H1 (cell line): Measurements from ENCODE around the gene FBLN5. TPM values are rescaled to one million over a fixed set of nuclear protein-coding genes. Genes with fewer than 3 reads are reported as not detected.

Experiments
- CTCF ChIA-PET: fragments of 300-600 bp; sonication (Branson Sonifier 250); formaldehyde crosslinking; loops from one replicate; lab custom pipeline; 2021; ENCODE audit not compliant: partially characterized antibody; lab: Charles Lee
- POLR2A ChIA-PET: fragments of 300-600 bp; sonication (Branson Sonifier 250); formaldehyde crosslinking; loops from one replicate; lab custom pipeline; 2021; ENCODE audit warnings: inconsistent platforms; ENCODE audit not compliant: partially characterized antibody; lab: Charles Lee
- DNase-seq, 2 experiments: peaks; one replicate each; pipeline versions ENCODE4 v3.0.0 to v3.0.0-alpha.2; 2010 to 2022; ENCODE audit warnings: low spot score in 2 of 2, low read depth in 1 of 2, mixed read lengths in 1 of 2
- FAIRE-seq: peaks from 2 replicates; lab custom pipeline; 2011; peaks lifted over from hg19 to GRCh38; lab: Jason Lieb, UNC
- H2AFZ ChIP-seq: 2 replicates; pipeline ENCODE4 v1.8.1; 2012; ENCODE audit warnings: low read length, inconsistent platforms
- H2AK5ac ChIP-seq: 2 replicates; pipeline ENCODE4 v1.6.1; 2013; ENCODE audit warnings: low read depth, low read length
- H2BK120ac ChIP-seq: replicated peaks from 2 replicates; pipeline ENCODE3; 2013; ENCODE audit warnings: low read depth, low read length, inconsistent platforms
- H2BK12ac ChIP-seq: 2 replicates; pipeline ENCODE4 v1.6.1; 2013; ENCODE audit warnings: low read depth, low read length
- H2BK15ac ChIP-seq: 2 replicates; pipeline ENCODE4 v1.6.1; 2013; ENCODE audit warnings: low read length
- H2BK20ac ChIP-seq: 2 replicates; pipeline ENCODE4 v1.6.1; 2013; ENCODE audit warnings: low read length
- H2BK5ac ChIP-seq: 2 replicates; pipeline ENCODE4 v1.6.1; 2013; ENCODE audit warnings: low read depth, low read length
- H3K14ac ChIP-seq: 2 replicates; pipeline ENCODE4 v1.6.1; 2013; ENCODE audit warnings: inconsistent platforms; ENCODE audit not compliant: insufficient read length
- H3K18ac ChIP-seq: 2 replicates; pipeline ENCODE4 v1.6.1; 2013; ENCODE audit warnings: low read length; ENCODE audit errors: extremely low read depth
- H3K23ac ChIP-seq: 2 replicates; pipeline ENCODE4 v1.6.1; 2013; ENCODE audit warnings: inconsistent platforms; ENCODE audit not compliant: insufficient read length
- H3K23me2 ChIP-seq: 2 replicates; pipeline ENCODE4 v1.6.1; 2013; ENCODE audit warnings: low read depth, low read length
- H3K27ac ChIP-seq: 2 replicates; pipeline ENCODE4 v1.6.1; 2011; ENCODE audit warnings: low read depth, low read length, inconsistent platforms
- H3K27me3 ChIP-seq, 4 experiments: replicated peaks in 1 of 4; 1 replicate in 1 of 4; 2 replicates in 3 of 4; pipeline versions ENCODE4 v1.6.1 to v1.8.1; 2011 to 2013; ENCODE audit warnings: low read length in 3 of 4, mild to moderate bottlenecking in 3 of 4, inconsistent platforms in 2 of 4, mixed read lengths in 2 of 4, moderate library complexity in 1 of 4; ENCODE audit not compliant: control insufficient read depth in 3 of 4, insufficient read depth in 3 of 4; ENCODE audit errors: extremely low read depth in 1 of 4
- H3K36me3 ChIP-seq, 4 experiments: 2 replicates each; pipeline versions ENCODE4 v1.6.1 to v1.8.1; 2011 to 2013; ENCODE audit warnings: mild to moderate bottlenecking in 4 of 4, low read length in 3 of 4, moderate library complexity in 2 of 4, control low read depth in 1 of 4, inconsistent platforms in 1 of 4; ENCODE audit not compliant: insufficient read depth in 4 of 4, control insufficient read depth in 2 of 4
- H3K4ac ChIP-seq: replicated peaks from 2 replicates; pipeline ENCODE3; 2013; ENCODE audit warnings: low read length, low read depth, mixed read lengths, inconsistent platforms; ENCODE audit not compliant: insufficient read length
- H3K4me1 ChIP-seq, 4 experiments: replicated peaks in 1 of 4; 1 replicate in 1 of 4; 2 replicates in 3 of 4; pipeline versions ENCODE4 v1.6.1 to v1.8.1; 2011 to 2013; ENCODE audit warnings: low read length in 3 of 4, inconsistent platforms in 2 of 4, mixed read lengths in 1 of 4; ENCODE audit not compliant: insufficient read depth in 4 of 4, control insufficient read depth in 3 of 4
- H3K4me2 ChIP-seq, 2 experiments: 2 replicates each; pipeline versions ENCODE4 v1.6.1 to v1.8.1; 2011 to 2013; ENCODE audit warnings: low read depth in 2 of 2, low read length in 2 of 2, control low read depth in 1 of 2, inconsistent platforms in 1 of 2, mild to moderate bottlenecking in 1 of 2; ENCODE audit not compliant: insufficient read depth in 1 of 2
- H3K4me3 ChIP-seq, 4 experiments: fragments of 200-600, 300-600 bp in 1 of 4; sonication (generic), shearing (Covaris generic), sonication (Bioruptor Twin) in 1 of 4; 2 replicates each; pipeline versions ENCODE4 v1.5.1 to v1.8.1; 2011 to 2016; ENCODE audit warnings: low read length in 4 of 4, low read depth in 3 of 4, control low read depth in 2 of 4, inconsistent platforms in 2 of 4, mild to moderate bottlenecking in 2 of 4, mixed read lengths in 1 of 4, moderate library complexity in 1 of 4; ENCODE audit not compliant: insufficient read depth in 2 of 4; ENCODE audit errors: extremely low read depth in 1 of 4
- H3K56ac ChIP-seq: replicated peaks from 2 replicates; pipeline ENCODE3; 2013; ENCODE audit warnings: low read depth, mild to moderate bottlenecking, mixed read lengths, low read length, inconsistent platforms; ENCODE audit not compliant: insufficient read length
- H3K79me1 ChIP-seq: 2 replicates; pipeline ENCODE4 v1.6.1; 2013; ENCODE audit warnings: low read depth, low read length, control low read depth
- H3K79me2 ChIP-seq, 2 experiments: 2 replicates each; pipeline versions ENCODE4 v1.6.1 to v1.8.1; 2012 to 2013; ENCODE audit warnings: low read length in 2 of 2, mild to moderate bottlenecking in 2 of 2, inconsistent platforms in 1 of 2; ENCODE audit not compliant: insufficient read depth in 2 of 2, control insufficient read depth in 1 of 2
- H3K9ac ChIP-seq, 4 experiments: replicated peaks in 1 of 4; 1 replicate in 1 of 4; 2 replicates in 3 of 4; pipeline versions ENCODE4 v1.6.1 to v1.8.1; 2011 to 2013; ENCODE audit warnings: low read depth in 3 of 4, low read length in 3 of 4, control low read depth in 2 of 4, mild to moderate bottlenecking in 2 of 4, moderate library complexity in 2 of 4, inconsistent platforms in 1 of 4; ENCODE audit errors: extremely low read depth in 1 of 4
- H3K9me3 ChIP-seq, 2 experiments: 2 replicates each; pipeline versions ENCODE4 v1.6.1 to v1.8.1; 2012 to 2013; ENCODE audit warnings: mild to moderate bottlenecking in 2 of 2, moderate library complexity in 2 of 2, control low read depth in 1 of 2, inconsistent platforms in 1 of 2, low read depth in 1 of 2, low read length in 1 of 2, mixed read lengths in 1 of 2; ENCODE audit not compliant: insufficient read depth in 2 of 2
- H4K20me1 ChIP-seq, 2 experiments: replicated peaks in 1 of 2; 2 replicates each; pipeline versions ENCODE3 to v1.8.1; 2011 to 2013; ENCODE audit warnings: inconsistent platforms in 2 of 2, low read length in 2 of 2, mild to moderate bottlenecking in 1 of 2; ENCODE audit not compliant: insufficient read depth in 2 of 2, control insufficient read depth in 1 of 2
- H4K5ac ChIP-seq: 2 replicates; pipeline ENCODE4 v1.6.1; 2013; ENCODE audit warnings: low read length, low read depth, mixed read lengths, inconsistent platforms; ENCODE audit not compliant: insufficient read length
- H4K8ac ChIP-seq: 2 replicates; pipeline ENCODE4 v1.8.0; 2013; ENCODE audit warnings: mild to moderate bottlenecking, moderate library complexity, low read length, inconsistent platforms; ENCODE audit not compliant: insufficient read depth; ENCODE audit errors: extremely low read depth
- H4K91ac ChIP-seq: replicated peaks from 2 replicates; pipeline ENCODE3; 2013; ENCODE audit warnings: low read length, mixed read lengths, inconsistent platforms; ENCODE audit not compliant: insufficient read length
- CBX5 ChIP-seq: fragments of 300-800, 300-1000 bp; sonication (generic); IDR thresholded peaks from 2 replicates; pipeline ENCODE4 v1.7.1; 2016; ENCODE audit warnings: antibody characterized with exemption, low read length, low read depth
- CTBP2 ChIP-seq: IDR thresholded peaks from 2 replicates; pipeline ENCODE4 v1.7.0; 2011; ENCODE audit warnings: borderline replicate concordance, mild to moderate bottlenecking, moderate library complexity, mixed read lengths, low read length; ENCODE audit not compliant: insufficient read depth, insufficient read length
- GTF2F1 ChIP-seq: IDR thresholded peaks from 2 replicates; pipeline ENCODE4 v1.6.1; 2012; ENCODE audit warnings: low read depth, low read length, improper control_type of control experiment, borderline replicate concordance
- POLR2AphosphoS5 ChIP-seq: IDR thresholded peaks from 2 replicates; pipeline ENCODE4 v1.6.1; 2011; ENCODE audit warnings: low read depth, low read length
- POU5F1 ChIP-seq: IDR thresholded peaks from 2 replicates; pipeline ENCODE4 v1.6.1; 2011; ENCODE audit warnings: low read depth, mild to moderate bottlenecking, low read length, moderate library complexity
- SIX5 ChIP-seq: IDR thresholded peaks from 2 replicates; pipeline ENCODE4 v1.6.1; 2011; ENCODE audit warnings: mild to moderate bottlenecking, low read depth, low read length
- SUZ12 ChIP-seq: fragments of 200-600 bp; sonication (generic); IDR thresholded peaks from 2 replicates; pipeline ENCODE4 v1.6.1; 2012; ENCODE audit warnings: mild to moderate bottlenecking, inconsistent platforms, low read length, moderate library complexity, mixed read lengths
- WGBS, 2 experiments: shearing (Covaris generic) in 1 of 2; methylation state at CpG; one replicate each; pipeline versions ENCODE4 v1.1.6 to v1.1.7; 2013 to 2015; ENCODE audit warnings: low lambda C conversion rate in 2 of 2, mixed read lengths in 2 of 2, inconsistent platforms in 1 of 2, low coverage in 1 of 2, missing lambda C conversion rate in 1 of 2; ENCODE audit not compliant: insufficient replicate concordance in 2 of 2, insufficient coverage in 1 of 2, insufficient read length in 1 of 2; ENCODE audit errors: extremely low coverage in 1 of 2, missing lambda C conversion rate in 1 of 2; 5-methylcytosine and 5-hydroxymethylcytosine counted together
- polyA plus RNA-seq, 7 experiments: library from polyadenylated mRNA; depleted of rRNA in 3 of 7; stranded (reverse) in 5 of 7; unstranded in 2 of 7; fragments of >200 nt in 5 of 7; fragments of 200-250 nt in 2 of 7; gene quantifications; 1 replicate in 5 of 7; 2 replicates in 1 of 7; 4 replicates in 1 of 7; pipeline versions ENCODE4 v1.2.1 to v1.2.3, GENCODE V29; 2011 to 2013; ENCODE audit warnings: missing spikeins in 2 of 7, mixed read lengths in 2 of 7
- total RNA-seq: library from RNA; stranded (reverse); fragmentation: NEBNext Ultra II Directional; extraction: Animal tissue kit (Norgen Biotek cat#: 25700); gene quantifications from 2 replicates; pipeline ENCODE4 v1.2.1, GENCODE V29; 2021
- TF ChIP-seq, protein P1 (sequence below), 3 experiments: IDR thresholded peaks; 1 replicate in 2 of 3; 2 replicates in 1 of 3; pipeline versions ENCODE4 v1.5.1 to v1.6.1; 2011; ENCODE audit warnings: low read length in 3 of 3, mild to moderate bottlenecking in 3 of 3, inconsistent platforms in 2 of 3, low read depth in 1 of 3, moderate library complexity in 1 of 3; ENCODE audit not compliant: insufficient read depth in 1 of 3; ENCODE audit errors: control extremely low read depth in 1 of 3

FBLN5 gene
- total and polyA plus RNA-seq, 2 of the 8 experiments (the other 6 are each of a cell fraction or from before 2014, with no cell fraction given), result 0.88 to 3.5 TPM

DNA sequence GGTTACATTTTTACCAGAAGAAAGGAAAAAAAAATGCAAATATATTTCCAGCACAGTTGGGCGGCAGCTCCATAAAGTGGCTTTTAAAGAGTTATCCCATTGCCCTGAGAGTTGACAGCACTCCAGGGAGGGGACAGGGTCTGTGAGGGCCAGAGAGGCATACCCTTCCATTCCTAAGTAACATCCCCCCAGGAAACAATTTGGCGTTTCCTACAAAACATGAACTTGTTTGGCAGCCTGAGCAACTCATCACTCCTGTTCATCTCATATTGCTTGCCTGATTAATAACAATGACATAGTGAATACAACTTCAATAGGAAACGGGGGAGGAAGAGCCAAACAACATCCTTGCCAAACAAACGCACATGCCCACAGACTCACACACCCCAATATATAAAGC lies 103.5 kb downstream of the FBLN5 start:
- H2AFZ ChIP-seq, result no peak overlapping the region
- TF ChIP-seq, protein P1, sequence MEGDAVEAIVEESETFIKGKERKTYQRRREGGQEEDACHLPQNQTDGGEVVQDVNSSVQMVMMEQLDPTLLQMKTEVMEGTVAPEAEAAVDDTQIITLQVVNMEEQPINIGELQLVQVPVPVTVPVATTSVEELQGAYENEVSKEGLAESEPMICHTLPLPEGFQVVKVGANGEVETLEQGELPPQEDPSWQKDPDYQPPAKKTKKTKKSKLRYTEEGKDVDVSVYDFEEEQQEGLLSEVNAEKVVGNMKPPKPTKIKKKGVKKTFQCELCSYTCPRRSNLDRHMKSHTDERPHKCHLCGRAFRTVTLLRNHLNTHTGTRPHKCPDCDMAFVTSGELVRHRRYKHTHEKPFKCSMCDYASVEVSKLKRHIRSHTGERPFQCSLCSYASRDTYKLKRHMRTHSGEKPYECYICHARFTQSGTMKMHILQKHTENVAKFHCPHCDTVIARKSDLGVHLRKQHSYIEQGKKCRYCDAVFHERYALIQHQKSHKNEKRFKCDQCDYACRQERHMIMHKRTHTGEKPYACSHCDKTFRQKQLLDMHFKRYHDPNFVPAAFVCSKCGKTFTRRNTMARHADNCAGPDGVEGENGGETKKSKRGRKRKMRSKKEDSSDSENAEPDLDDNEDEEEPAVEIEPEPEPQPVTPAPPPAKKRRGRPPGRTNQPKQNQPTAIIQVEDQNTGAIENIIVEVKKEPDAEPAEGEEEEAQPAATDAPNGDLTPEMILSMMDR (IDR thresholded peaks at IDR 0.05; ENCODE audit: control extremely low read depth in 1 of 3, insufficient read depth in 1 of 3, low read depth in 1 of 3, low read length in 3 of 3), result no peak
- TF ChIP-seq CBX5 (no peak), SIX5 (no peak), POLR2AphosphoS5 (no peak), SUZ12 (no peak), CTBP2 (no peak), POU5F1 (no peak), GTF2F1 (no peak)
- no peak overlapping the region for H4K8ac ChIP-seq
- H3K4me2 ChIP-seq, result no peak overlapping the region
- no peak overlapping the region for H3K9ac ChIP-seq
- CTCF ChIA-PET, result interaction anchor here (0.8 kb wide), 1 partner anchor 15 kb away, joined by 3 read pairs; no protein-coding TSS in a partner anchor
- H3K23me2 ChIP-seq, result no peaks in the 10 kb centered on the region
- POLR2A ChIA-PET, result no interaction called here
- no peak overlapping the region for H3K27ac ChIP-seq
- H3K23ac ChIP-seq, result no peak overlapping the region
- H3K79me1 ChIP-seq, result no peaks in the 10 kb centered on the region
- no peak for FAIRE-seq
- no peak overlapping the region for H3K18ac ChIP-seq
- 98% methylated on average over 4 of the region's 4 CpGs; no CpG with 5 or more reads in 1 of the 2 experiments for WGBS, 2 experiments
- H3K36me3 ChIP-seq, result no peaks in the 10 kb centered on the region
- H4K20me1 ChIP-seq, result no peaks in the 10 kb centered on the region
- no peak overlapping the region for H2BK120ac ChIP-seq
- no peak overlapping the region for H4K5ac ChIP-seq
- no peak overlapping the region for H2AK5ac ChIP-seq
- H2BK12ac ChIP-seq, result no peak overlapping the region
- H3K27me3 ChIP-seq, result no peaks in the 10 kb centered on the region
- H3K9me3 ChIP-seq, result no peaks in the 10 kb centered on the region
- no peaks in the 10 kb centered on the region for H3K4me1 ChIP-seq
- no peak overlapping the region for H4K91ac ChIP-seq
- no peak overlapping the region for H2BK5ac ChIP-seq
- H2BK15ac ChIP-seq, result no peak overlapping the region
- H3K4me3 ChIP-seq, result no peak overlapping the region
- no peak overlapping the region for H3K56ac ChIP-seq
- no peak for DNase-seq
- no peaks in the 10 kb centered on the region for H3K79me2 ChIP-seq
- H2BK20ac ChIP-seq, result no peak overlapping the region
- H3K4ac ChIP-seq, result no peak overlapping the region
- H3K14ac ChIP-seq, result no peak overlapping the region
